ENCODE results near the gene CCDC201.

DNA sequence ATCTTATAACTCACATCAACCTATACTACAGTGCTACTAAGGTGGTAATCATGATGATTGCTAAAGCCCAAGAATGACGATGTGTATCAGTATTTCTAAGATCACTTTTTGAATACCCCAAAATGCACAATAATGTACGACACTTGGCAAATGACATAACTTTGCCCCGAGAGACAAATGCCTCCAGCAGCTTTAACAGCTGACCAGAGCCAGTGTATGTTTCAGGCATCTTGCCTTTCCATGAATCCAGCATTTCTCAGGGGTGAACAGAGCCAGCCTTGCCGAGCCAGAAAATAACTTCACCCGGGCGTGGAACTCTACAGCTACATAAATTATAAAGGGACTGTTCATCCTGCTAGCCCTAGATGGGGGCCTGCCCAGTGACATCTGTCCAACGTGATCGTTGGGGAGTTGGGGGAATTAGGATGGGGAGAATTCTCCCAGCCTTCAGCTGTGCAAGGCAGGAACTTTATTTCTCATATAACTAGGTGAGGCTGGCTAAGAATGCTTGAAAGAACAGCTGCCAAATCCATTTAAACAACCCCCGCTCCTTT lies 46.4 kb upstream of the CCDC201 start:
- TF ChIP-seq, protein P1, sequence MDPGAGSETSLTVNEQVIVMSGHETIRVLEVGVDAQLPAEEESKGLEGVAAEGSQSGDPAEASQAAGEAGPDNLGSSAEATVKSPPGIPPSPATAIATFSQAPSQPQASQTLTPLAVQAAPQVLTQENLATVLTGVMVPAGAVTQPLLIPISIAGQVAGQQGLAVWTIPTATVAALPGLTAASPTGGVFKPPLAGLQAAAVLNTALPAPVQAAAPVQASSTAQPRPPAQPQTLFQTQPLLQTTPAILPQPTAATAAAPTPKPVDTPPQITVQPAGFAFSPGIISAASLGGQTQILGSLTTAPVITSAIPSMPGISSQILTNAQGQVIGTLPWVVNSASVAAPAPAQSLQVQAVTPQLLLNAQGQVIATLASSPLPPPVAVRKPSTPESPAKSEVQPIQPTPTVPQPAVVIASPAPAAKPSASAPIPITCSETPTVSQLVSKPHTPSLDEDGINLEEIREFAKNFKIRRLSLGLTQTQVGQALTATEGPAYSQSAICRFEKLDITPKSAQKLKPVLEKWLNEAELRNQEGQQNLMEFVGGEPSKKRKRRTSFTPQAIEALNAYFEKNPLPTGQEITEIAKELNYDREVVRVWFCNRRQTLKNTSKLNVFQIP (CRISPR knock-in tag; IDR thresholded peaks at IDR 0.05; ENCODE audit: borderline replicate concordance, low read depth) = no peak
- TF ChIP-seq ZC3H10 (CRISPR knock-in tag; IDR thresholded peaks at IDR 0.05) (no peak), OSR1 (CRISPR knock-in tag; IDR thresholded peaks at IDR 0.05) (no peak), ZFP30 (CRISPR knock-in tag; IDR thresholded peaks at IDR 0.05) (no peak), TCF4 (CRISPR knock-in tag; IDR thresholded peaks at IDR 0.05; ENCODE audit: borderline replicate concordance) (no peak), RARB (CRISPR knock-in tag; IDR thresholded peaks at IDR 0.05) (no peak), GLIS3 (CRISPR knock-in tag; IDR thresholded peaks at IDR 0.05) (no peak), BACH2 (CRISPR knock-in tag; IDR thresholded peaks at IDR 0.05; ENCODE audit: borderline replicate concordance) (no peak), PPARA (CRISPR knock-in tag; IDR thresholded peaks at IDR 0.05; ENCODE audit: borderline replicate concordance) (no peak), ARNTL (CRISPR knock-in tag; IDR thresholded peaks at IDR 0.05; ENCODE audit: borderline replicate concordance, low read depth) (no peak)
- TF ChIP-seq, protein P2, sequence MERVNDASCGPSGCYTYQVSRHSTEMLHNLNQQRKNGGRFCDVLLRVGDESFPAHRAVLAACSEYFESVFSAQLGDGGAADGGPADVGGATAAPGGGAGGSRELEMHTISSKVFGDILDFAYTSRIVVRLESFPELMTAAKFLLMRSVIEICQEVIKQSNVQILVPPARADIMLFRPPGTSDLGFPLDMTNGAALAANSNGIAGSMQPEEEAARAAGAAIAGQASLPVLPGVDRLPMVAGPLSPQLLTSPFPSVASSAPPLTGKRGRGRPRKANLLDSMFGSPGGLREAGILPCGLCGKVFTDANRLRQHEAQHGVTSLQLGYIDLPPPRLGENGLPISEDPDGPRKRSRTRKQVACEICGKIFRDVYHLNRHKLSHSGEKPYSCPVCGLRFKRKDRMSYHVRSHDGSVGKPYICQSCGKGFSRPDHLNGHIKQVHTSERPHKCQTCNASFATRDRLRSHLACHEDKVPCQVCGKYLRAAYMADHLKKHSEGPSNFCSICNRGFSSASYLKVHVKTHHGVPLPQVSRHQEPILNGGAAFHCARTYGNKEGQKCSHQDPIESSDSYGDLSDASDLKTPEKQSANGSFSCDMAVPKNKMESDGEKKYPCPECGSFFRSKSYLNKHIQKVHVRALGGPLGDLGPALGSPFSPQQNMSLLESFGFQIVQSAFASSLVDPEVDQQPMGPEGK (CRISPR knock-in tag; IDR thresholded peaks at IDR 0.05; ENCODE audit: borderline replicate concordance) = no peak
- TF ChIP-seq, protein P3, sequence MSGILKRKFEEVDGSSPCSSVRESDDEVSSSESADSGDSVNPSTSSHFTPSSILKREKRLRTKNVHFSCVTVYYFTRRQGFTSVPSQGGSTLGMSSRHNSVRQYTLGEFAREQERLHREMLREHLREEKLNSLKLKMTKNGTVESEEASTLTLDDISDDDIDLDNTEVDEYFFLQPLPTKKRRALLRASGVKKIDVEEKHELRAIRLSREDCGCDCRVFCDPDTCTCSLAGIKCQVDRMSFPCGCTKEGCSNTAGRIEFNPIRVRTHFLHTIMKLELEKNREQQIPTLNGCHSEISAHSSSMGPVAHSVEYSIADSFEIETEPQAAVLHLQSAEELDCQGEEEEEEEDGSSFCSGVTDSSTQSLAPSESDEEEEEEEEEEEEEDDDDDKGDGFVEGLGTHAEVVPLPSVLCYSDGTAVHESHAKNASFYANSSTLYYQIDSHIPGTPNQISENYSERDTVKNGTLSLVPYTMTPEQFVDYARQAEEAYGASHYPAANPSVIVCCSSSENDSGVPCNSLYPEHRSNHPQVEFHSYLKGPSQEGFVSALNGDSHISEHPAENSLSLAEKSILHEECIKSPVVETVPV (CRISPR knock-in tag; IDR thresholded peaks at IDR 0.05) = no peak
- TF ChIP-seq, protein P4, sequence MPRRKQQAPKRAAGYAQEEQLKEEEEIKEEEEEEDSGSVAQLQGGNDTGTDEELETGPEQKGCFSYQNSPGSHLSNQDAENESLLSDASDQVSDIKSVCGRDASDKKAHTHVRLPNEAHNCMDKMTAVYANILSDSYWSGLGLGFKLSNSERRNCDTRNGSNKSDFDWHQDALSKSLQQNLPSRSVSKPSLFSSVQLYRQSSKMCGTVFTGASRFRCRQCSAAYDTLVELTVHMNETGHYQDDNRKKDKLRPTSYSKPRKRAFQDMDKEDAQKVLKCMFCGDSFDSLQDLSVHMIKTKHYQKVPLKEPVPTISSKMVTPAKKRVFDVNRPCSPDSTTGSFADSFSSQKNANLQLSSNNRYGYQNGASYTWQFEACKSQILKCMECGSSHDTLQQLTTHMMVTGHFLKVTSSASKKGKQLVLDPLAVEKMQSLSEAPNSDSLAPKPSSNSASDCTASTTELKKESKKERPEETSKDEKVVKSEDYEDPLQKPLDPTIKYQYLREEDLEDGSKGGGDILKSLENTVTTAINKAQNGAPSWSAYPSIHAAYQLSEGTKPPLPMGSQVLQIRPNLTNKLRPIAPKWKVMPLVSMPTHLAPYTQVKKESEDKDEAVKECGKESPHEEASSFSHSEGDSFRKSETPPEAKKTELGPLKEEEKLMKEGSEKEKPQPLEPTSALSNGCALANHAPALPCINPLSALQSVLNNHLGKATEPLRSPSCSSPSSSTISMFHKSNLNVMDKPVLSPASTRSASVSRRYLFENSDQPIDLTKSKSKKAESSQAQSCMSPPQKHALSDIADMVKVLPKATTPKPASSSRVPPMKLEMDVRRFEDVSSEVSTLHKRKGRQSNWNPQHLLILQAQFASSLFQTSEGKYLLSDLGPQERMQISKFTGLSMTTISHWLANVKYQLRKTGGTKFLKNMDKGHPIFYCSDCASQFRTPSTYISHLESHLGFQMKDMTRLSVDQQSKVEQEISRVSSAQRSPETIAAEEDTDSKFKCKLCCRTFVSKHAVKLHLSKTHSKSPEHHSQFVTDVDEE (CRISPR knock-in tag; IDR thresholded peaks at IDR 0.05) = no peak
